GM19193 (cell line): Measurements from ENCODE around the gene CKS1B.

Source experiments
- POLR2A ChIP-seq: IDR thresholded peaks from 4 replicates; pipeline ENCODE4 v1.6.1; 2011; ENCODE audit not compliant: insufficient read depth, insufficient read length; ENCODE audit errors: extremely low read depth

Gene CKS1B

DNA sequence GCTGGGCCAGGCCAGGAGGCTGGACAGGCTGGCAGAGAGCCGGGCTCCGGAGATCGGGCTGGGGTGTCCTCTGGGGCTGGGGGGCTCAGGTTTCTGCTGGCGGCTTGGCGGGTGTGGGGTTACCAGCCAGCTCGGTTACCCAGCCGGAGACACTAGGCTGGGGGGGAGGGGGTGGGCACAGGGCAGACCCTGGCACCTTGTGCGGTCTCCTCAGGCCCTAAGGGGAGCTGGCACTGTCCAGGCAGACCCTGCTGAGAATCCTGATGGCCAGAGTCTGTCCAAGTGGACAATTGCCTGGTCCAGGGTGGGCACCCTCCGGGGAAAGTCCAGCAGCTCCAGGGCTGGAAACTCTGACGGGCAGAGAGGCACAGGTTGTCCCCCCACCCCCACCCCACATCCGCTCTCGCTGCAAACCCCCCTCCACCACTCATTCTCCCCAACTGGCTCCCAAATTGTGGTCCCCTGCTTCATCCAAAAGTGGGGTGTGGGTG lies 34.8 kb downstream of the CKS1B start:
- TF ChIP-seq POLR2A: no peak

DNA sequence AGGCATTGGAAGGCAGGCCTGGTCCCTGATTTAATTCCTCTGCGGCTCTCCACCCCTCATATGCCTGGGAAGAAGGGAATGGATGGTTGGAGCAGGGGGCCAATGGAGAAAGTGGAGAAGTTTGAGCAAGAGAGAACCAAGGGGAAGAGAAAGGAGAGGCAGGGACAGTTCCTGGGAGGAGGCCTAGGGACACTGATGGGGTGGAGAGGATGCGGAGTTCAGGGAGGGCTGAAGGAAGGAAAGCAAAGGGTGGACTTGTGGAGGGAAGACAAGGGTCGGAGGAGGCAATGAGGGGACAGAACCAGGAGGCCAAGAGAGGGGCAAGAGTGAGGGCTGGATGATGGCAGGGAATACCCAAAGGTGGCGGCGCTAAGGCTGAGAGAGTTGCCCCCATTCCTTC lies 35.3 kb downstream of the CKS1B start:
- TF ChIP-seq POLR2A: no peak

- TF ChIP-seq POLR2A: no peak
Measured at GRCh38 chr1:155010211-155010918, 35.9 kb downstream of the CKS1B start.

DNA sequence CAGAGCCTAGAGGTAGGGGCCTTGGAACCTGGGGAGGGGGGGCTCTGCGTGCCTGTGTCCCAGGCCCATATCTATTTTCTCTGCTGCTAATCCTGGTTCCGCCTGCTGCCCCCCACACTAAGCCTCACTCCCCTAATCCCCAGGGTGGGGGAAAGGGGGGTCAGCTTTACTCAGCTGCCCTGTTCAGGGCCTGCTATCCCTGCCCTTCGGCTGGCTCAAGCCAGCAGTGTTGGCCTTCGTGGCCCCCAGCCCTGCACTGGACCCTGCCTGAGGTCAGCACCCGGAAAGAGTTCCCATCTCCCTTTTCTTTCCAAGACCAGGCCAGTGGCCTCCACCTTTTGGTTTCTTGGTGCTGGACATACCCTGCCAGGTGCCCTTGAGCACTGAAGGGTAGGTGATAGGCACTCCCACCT lies 36.5 kb downstream of the CKS1B start:
- TF ChIP-seq POLR2A: no peak

DNA sequence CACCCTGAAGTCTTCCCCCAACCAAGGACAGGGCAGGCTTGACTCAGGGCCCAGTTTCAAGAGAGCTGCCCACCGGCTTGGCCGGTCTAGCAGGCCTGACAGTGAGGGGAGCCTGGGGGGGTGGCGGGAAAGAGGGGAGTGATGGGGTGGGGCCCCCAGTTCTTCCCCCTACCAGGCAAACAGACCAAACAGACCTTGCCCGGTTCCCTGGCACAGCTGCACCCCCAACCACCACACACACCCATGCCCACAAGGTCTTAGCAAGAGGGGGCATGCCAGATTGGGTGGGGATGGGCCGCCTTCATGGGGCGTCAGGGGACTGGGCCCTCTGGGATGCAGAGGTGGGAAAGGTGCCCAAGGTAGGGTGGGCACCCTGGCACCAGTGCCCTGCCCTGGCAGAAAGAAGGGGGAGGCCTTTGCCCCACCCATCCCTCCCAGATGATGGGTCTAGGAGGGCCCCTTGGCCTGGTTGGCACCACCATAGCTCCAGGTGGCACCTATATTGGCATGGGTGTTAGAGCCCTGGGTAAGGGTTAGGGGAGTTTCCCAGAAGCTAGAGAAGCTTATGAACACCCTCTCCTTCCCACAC lies 37.0 kb downstream of the CKS1B start:
- TF ChIP-seq POLR2A: no peak

DNA sequence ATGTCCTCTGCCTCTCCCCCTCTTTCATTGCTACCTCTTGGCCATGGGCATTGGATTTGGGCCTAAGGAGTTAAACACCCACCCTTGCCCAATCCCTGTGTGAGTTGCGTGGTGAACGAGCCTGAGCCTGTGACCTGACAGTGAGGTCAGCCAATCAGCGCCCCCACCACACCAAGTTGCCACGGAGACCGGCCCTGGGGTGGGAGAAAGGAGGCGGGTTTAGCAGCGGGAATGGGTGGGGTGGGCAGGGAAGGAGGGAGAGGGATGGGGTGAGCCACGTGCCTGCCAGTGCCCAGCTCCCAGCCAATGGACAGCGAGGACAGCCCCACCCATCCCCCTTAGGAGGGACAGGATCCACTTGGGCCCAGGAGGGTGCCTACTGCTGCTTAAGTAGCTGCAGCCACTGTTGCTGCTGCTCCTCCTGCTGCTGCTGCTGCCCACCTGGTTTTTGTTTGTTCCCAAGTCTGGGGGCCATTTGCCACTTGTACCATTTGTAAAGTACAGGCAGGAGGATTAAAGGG lies 37.6 kb downstream of the CKS1B start:
- no peak for TF ChIP-seq POLR2A

- TF ChIP-seq POLR2A: no peak
Measured at GRCh38 chr1:155012776-155013602, 38.5 kb downstream of the CKS1B start.

GRCh38 chr1:155013632-155014031 lies 39.2 kb downstream of the CKS1B start:
- TF ChIP-seq POLR2A: no peak

DNA sequence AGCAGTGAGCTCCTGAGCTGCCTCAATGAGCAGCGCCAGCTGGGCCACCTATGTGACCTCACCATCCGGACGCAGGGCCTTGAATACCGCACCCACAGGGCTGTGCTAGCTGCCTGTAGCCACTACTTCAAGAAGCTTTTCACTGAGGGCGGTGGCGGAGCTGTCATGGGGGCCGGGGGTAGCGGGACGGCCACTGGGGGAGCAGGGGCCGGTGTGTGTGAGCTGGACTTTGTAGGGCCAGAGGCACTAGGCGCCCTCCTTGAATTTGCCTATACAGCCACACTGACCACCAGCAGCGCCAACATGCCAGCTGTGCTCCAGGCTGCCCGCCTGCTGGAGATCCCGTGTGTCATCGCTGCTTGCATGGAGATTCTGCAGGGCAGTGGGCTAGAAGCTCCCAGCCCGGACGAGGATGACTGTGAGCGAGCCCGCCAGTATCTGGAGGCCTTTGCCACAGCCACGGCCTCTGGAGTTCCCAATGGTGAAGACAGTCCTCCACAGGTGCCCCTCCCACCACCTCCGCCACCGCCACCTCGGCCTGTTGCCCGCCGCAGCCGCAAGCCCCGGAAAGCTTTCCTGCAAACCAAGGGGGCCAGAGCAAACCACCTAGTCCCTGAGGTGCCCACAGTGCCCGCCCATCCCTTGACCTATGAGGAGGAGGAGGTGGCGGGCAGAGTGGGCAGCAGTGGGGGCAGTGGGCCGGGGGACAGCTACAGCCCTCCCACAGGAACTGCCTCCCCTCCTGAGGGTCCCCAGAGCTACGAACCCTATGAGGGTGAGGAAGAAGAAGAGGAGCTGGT lies 40.4 kb downstream of the CKS1B start:
- TF ChIP-seq POLR2A: no peak

DNA sequence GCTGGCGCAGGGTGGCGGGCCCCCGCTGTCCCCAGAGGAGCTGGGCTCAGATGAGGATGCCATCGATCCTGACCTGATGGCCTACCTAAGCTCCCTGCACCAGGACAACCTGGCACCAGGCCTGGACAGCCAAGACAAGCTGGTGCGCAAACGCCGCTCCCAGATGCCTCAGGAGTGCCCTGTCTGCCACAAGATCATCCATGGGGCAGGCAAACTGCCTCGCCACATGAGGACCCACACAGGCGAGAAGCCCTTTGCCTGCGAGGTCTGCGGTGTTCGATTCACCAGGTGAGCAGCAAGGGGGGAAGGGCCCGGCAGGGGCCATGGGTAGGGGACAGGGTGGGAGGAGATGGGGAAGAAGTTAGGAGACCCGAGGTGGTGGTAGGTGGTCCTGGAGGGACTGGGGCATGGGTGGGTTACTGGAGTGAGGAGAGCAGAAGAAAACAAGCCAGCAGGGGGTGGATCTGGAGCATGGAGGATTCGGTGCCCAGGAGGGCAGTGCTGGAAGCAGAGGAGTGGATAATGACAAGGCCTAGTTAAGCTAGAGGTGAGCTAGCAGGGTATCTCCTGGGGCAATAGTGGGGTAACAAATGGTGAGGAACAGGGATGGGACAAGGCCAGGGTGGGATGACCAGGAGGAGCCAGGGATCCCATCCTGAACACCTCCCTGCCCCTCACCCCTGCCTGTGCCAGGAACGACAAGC lies 41.2 kb downstream of the CKS1B start:
- TF ChIP-seq POLR2A: no peak

- no peak for TF ChIP-seq POLR2A
Measured at GRCh38 chr1:155016231-155016831, 41.9 kb downstream of the CKS1B start.

- TF ChIP-seq POLR2A: peak; percentile 46
Measured at GRCh38 chr1:155017041-155017945, 42.8 kb downstream of the CKS1B start.

DNA sequence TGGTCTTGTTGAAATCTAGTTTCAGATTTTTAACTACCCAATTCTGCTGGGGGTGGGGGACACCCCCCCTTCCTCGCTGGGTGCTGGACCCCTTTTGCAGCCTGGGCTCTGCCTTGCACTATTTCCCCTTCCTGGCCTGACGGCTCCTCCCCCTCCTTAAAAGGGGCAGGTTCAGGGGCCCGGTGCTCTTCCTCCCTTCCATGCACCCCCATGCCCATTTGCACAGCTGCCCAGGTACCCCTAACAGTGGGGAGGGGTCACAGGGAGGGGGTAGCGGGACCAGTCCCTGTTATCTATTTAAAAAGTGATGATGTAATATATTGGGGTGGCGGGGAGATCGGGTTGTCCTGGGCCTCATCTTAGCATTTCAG lies 43.5 kb downstream of the CKS1B start:
- TF ChIP-seq POLR2A: peak; percentile 18
